ENCODE results near the gene SLC29A3. TPM values are rescaled to one million over a fixed set of nuclear protein-coding genes. Genes with fewer than 3 reads are reported as not detected.

Gene SLC29A3
- total RNA-seq, 1 donor from 2014 or later = 0.53 TPM

GRCh38 chr10:71287456-71287855 lies 31.6 kb upstream of the SLC29A3 start:
- no peak overlapping the region for H3K4me3 ChIP-seq (ENCODE audit: low read depth, low read length)
- DNase-seq (ENCODE audit: low read depth) (no peak), FAIRE-seq (no peak)
- peaks cover 44% of the 10 kb centered on the region for H3K36me3 ChIP-seq (ENCODE audit: control insufficient read depth, insufficient read depth, low read length)
- TF ChIP-seq CTCF (IDR thresholded peaks at IDR 0.05; ENCODE audit: insufficient read depth, low read length, severe bottlenecking) = no peak
- no peaks in the 10 kb centered on the region for H3K27me3 ChIP-seq (ENCODE audit: control insufficient read depth, insufficient read depth, low read length)

- no peak for TF ChIP-seq CTCF (IDR thresholded peaks at IDR 0.05; ENCODE audit: insufficient read depth, low read length, severe bottlenecking)
- Histone ChIP-seq H3K36me3 (ENCODE audit: control insufficient read depth, insufficient read depth, low read length) (peaks cover 48% of the 10 kb centered on the region), H3K27me3 (ENCODE audit: control insufficient read depth, insufficient read depth, low read length) (no peaks in the 10 kb centered on the region), H3K4me3 (ENCODE audit: low read depth, low read length) (no peak overlapping the region)
- FAIRE-seq = no peak
- DNase-seq (ENCODE audit: low read depth) = no peak
These were observed 30.6 kb upstream of the SLC29A3 start for GRCh38 chr10:71288461-71288860.

- Histone ChIP-seq H3K27me3 (ENCODE audit: control insufficient read depth, insufficient read depth, low read length) (no peaks in the 10 kb centered on the region), H3K36me3 (ENCODE audit: control insufficient read depth, insufficient read depth, low read length) (peaks cover 53% of the 10 kb centered on the region), H3K4me3 (ENCODE audit: low read depth, low read length) (no peak overlapping the region)
- FAIRE-seq = no peak
- TF ChIP-seq CTCF (IDR thresholded peaks at IDR 0.05; ENCODE audit: insufficient read depth, low read length, severe bottlenecking) = no peak
- no peak for DNase-seq (ENCODE audit: low read depth)
These were observed 29.5 kb upstream of the SLC29A3 start for GRCh38 chr10:71289421-71290130.

- Histone ChIP-seq H3K27me3 (ENCODE audit: control insufficient read depth, insufficient read depth, low read length) (no peaks in the 10 kb centered on the region), H3K36me3 (ENCODE audit: control insufficient read depth, insufficient read depth, low read length) (peaks cover 53% of the 10 kb centered on the region), H3K4me3 (ENCODE audit: low read depth, low read length) (no peak overlapping the region)
- DNase-seq (ENCODE audit: low read depth) (no peak), FAIRE-seq (no peak)
- TF ChIP-seq CTCF (IDR thresholded peaks at IDR 0.05; ENCODE audit: insufficient read depth, low read length, severe bottlenecking) = no peak
These were observed 28.7 kb upstream of the SLC29A3 start for GRCh38 chr10:71290331-71290730.

- Histone ChIP-seq H3K36me3 (ENCODE audit: control insufficient read depth, insufficient read depth, low read length) (peaks cover 52% of the 10 kb centered on the region), H3K4me3 (ENCODE audit: low read depth, low read length) (no peak overlapping the region), H3K27me3 (ENCODE audit: control insufficient read depth, insufficient read depth, low read length) (no peaks in the 10 kb centered on the region)
- FAIRE-seq = no peak
- no peak for DNase-seq (ENCODE audit: low read depth)
- TF ChIP-seq CTCF (IDR thresholded peaks at IDR 0.05; ENCODE audit: insufficient read depth, low read length, severe bottlenecking) = no peak
These were observed 28.1 kb upstream of the SLC29A3 start for GRCh38 chr10:71290806-71291527.
